HepG2 (cell line): Measurements from ENCODE around the gene NUDT13. TPM values are rescaled to one million over a fixed set of nuclear protein-coding genes. Genes with fewer than 3 reads are reported as not detected.

Experiments used
- CC2D1A ChIP-seq: sonication (generic); formaldehyde crosslinking; IDR thresholded peaks from 2 replicates; pipeline ENCODE4 v1.8.1; 2023; ENCODE audit warnings: mild to moderate bottlenecking, missing genetic modification reagents
- DMAP1 ChIP-seq: IDR thresholded peaks from 2 replicates; pipeline ENCODE4 v1.6.1; 2016
- FOSL2 ChIP-seq: sonication (generic); formaldehyde crosslinking; IDR thresholded peaks from 2 replicates; pipeline ENCODE4 v1.4.0; 2020; ENCODE audit warnings: missing genetic modification reagents
- FOXA1 ChIP-seq, 2 experiments: fragments of 450-650 bp in 1 of 2; sonication (generic) in 1 of 2; formaldehyde crosslinking in 1 of 2; IDR thresholded peaks; 2 replicates each; pipeline versions ENCODE4 v1.4.0 to v1.6.1; 2016 to 2020; ENCODE audit warnings: missing genetic modification reagents in 1 of 2
- HMG20A ChIP-seq: IDR thresholded peaks from 2 replicates; pipeline ENCODE4 v1.6.1; 2016; ENCODE audit warnings: borderline replicate concordance
- HMGA1 ChIP-seq: sonication (generic); formaldehyde crosslinking; conservative IDR thresholded peaks from 2 replicates; pipeline ENCODE4 v1.4.0; 2020; ENCODE audit warnings: missing genetic modification reagents
- HNF4A ChIP-seq: sonication (generic); formaldehyde crosslinking; IDR thresholded peaks from 2 replicates; pipeline ENCODE4 v1.4.0; 2020; ENCODE audit warnings: missing genetic modification reagents
- KLF9 ChIP-seq: IDR thresholded peaks from 2 replicates; pipeline ENCODE4 v1.6.1; 2016; ENCODE audit warnings: low read depth
- MTA1 ChIP-seq: sonication (generic); formaldehyde crosslinking; IDR thresholded peaks from 2 replicates; pipeline ENCODE4 v1.4.0; 2020; ENCODE audit warnings: missing genetic modification reagents, mild to moderate bottlenecking, borderline replicate concordance
- MTA3 ChIP-seq: sonication (generic); formaldehyde crosslinking; IDR thresholded peaks from 2 replicates; pipeline ENCODE4 v1.4.0; 2020; ENCODE audit warnings: missing genetic modification reagents
- NKX3-1 ChIP-seq: sonication (generic); formaldehyde crosslinking; IDR thresholded peaks from 2 replicates; pipeline ENCODE4 v1.5.0; 2020; ENCODE audit warnings: missing genetic modification reagents
- NONO ChIP-seq, 2 experiments: fragments of 450-650 bp in 1 of 2; sonication (generic) in 1 of 2; formaldehyde crosslinking in 1 of 2; IDR thresholded peaks in 1 of 2; conservative IDR thresholded peaks in 1 of 2; 2 replicates each; pipeline versions ENCODE4 v1.6.1 to v1.8.0; 2017 to 2022; ENCODE audit warnings: mild to moderate bottlenecking in 1 of 2, missing genetic modification reagents in 1 of 2, moderate library complexity in 1 of 2
- RBM22 ChIP-seq: fragments of 200-400 bp; formaldehyde crosslinking; optimal IDR thresholded peaks from 2 replicates; pipeline ENCODE3; 2017; ENCODE audit warnings: mild to moderate bottlenecking, low read length, moderate library complexity
- SP5 ChIP-seq: IDR thresholded peaks from 2 replicates; pipeline ENCODE4 v1.6.1; 2016; ENCODE audit warnings: low read depth, borderline replicate concordance
- ZBTB21 ChIP-seq: sonication (generic); formaldehyde crosslinking; IDR thresholded peaks from 2 replicates; pipeline ENCODE4 v1.4.0; 2020; ENCODE audit warnings: missing genetic modification reagents
- ZBTB7B ChIP-seq: sonication (generic); formaldehyde crosslinking; IDR thresholded peaks from 2 replicates; pipeline ENCODE4 v1.4.0; 2020; ENCODE audit warnings: missing genetic modification reagents
- ZNF20 ChIP-seq: sonication (generic); formaldehyde crosslinking; IDR thresholded peaks from 2 replicates; pipeline ENCODE4 v1.4.0; 2020; ENCODE audit warnings: mild to moderate bottlenecking, moderate library complexity, missing genetic modification reagents
- ZNF280B ChIP-seq: sonication (generic); formaldehyde crosslinking; IDR thresholded peaks from 2 replicates; pipeline ENCODE4 v1.5.0; 2020; ENCODE audit warnings: missing genetic modification reagents, mild to moderate bottlenecking, borderline replicate concordance
- ZNF710 ChIP-seq: sonication (generic); formaldehyde crosslinking; IDR thresholded peaks from 2 replicates; pipeline ENCODE4 v1.5.0; 2020; ENCODE audit warnings: mild to moderate bottlenecking, missing genetic modification reagents, borderline replicate concordance
- ZNF724P ChIP-seq: sonication (generic); formaldehyde crosslinking; IDR thresholded peaks from 2 replicates; pipeline ENCODE4 v1.8.0; 2022; ENCODE audit warnings: missing genetic modification reagents, borderline replicate concordance
- ZNF790 ChIP-seq: sonication (generic); formaldehyde crosslinking; IDR thresholded peaks from 2 replicates; pipeline ENCODE4 v1.8.0; 2022; ENCODE audit warnings: missing genetic modification reagents, mild to moderate bottlenecking, borderline replicate concordance
- ZNF83 ChIP-seq: sonication (generic); formaldehyde crosslinking; IDR thresholded peaks from 2 replicates; pipeline ENCODE4 v1.4.0; 2020; ENCODE audit warnings: missing genetic modification reagents, mild to moderate bottlenecking, borderline replicate concordance
- polyA plus RNA-seq, 8 experiments: library from polyadenylated mRNA; depleted of rRNA in 3 of 8; stranded (reverse) in 7 of 8; unstranded in 1 of 8; fragments of >200 nt; fragmentation: Illumina TruSeq in 4 of 8; extraction: Trizol in 4 of 8; gene quantifications; 2 replicates each; pipeline versions ENCODE4 v1.2.1 to v1.2.3, GENCODE V29; 2011 to 2016; ENCODE audit warnings: low read depth in 4 of 8, missing spikeins in 1 of 8, mixed read lengths in 1 of 8; ENCODE audit not compliant: insufficient read depth in 1 of 8
- total RNA-seq, 5 experiments: library from RNA; depleted of rRNA; stranded (reverse); fragments of >200 nt; fragmentation: Illumina TruSeq; extraction: Trizol; gene quantifications; 2 replicates each; pipeline ENCODE4 v1.2.3, GENCODE V29; 2016; ENCODE audit warnings: low read depth in 1 of 5
- TF ChIP-seq, protein P1 (sequence below): sonication (generic); formaldehyde crosslinking; IDR thresholded peaks from 2 replicates; pipeline ENCODE4 v1.4.0; 2020; ENCODE audit warnings: low read depth, mild to moderate bottlenecking, missing genetic modification reagents
- TF ChIP-seq, protein P2 (sequence below): IDR thresholded peaks from 2 replicates; pipeline ENCODE4 v1.6.1; 2016; ENCODE audit warnings: low read depth

The NUDT13 gene
- total and polyA plus RNA-seq, 2 of the 13 experiments (the other 11 are each of a cell fraction or from before 2014, with no cell fraction given), result 4.2 to 6.5 TPM

DNA sequence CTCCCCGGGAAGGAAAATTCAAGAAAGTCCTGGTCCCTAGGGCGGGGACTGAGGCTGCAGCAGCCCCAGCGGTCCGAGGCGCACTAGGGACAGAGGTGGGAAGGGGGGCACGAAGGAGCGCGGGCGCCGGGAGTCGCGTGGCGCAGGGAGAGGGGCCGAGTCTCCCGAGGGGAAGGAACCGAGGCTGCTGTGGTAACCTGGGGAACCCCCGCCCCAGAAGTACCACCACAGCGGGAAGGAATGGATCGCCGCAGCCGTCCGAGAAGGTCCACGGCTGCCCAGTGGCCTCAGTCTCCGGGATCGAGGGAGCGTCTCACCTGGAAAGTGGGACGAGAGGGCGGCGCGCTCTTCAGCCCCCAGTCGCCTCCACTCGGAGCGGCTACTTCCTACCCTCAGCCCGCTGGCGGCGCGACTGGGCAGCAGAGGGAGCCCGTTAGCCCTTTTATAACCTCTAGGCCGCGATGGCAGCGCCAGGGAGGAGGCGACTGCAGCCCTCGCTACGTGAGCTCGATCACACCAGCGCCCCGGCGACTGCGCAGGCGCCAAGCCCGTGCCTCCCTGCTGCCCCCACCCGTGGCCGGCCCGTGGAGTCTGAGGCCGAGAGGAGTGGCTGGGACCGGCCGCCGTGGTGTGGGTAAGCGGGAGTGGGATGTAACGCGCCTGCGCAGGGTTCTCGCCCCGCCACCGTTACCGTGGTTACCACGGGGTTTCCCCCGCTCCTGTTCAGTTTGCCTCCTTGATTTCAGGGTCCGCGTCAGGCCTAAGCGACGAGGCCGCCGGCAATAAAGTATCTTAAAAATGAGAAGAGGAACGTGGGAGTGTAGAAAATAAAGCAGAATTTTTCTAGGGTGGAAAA is 13.6 kb upstream of the NUDT13 start, which contains the start of gene P4HA1 (continued):
- TF ChIP-seq NONO (IDR thresholded peaks at IDR 0.05) (no peak), NONO (CRISPR knock-in tag; conservative IDR thresholded peaks at IDR 0.05) (peak; percentile 94), RBM22 (peak; percentile 79), MTA3 (CRISPR knock-in tag) (no peak), HMG20A (CRISPR knock-in tag) (no peak), ZNF83 (CRISPR knock-in tag) (no peak), ZNF20 (0 out of 2 replicates have a peak, but pooled peaks have one; percentile 52), SP5 (CRISPR knock-in tag) (peak; percentile 52; the same call in 1 of the 2 replicates), ZNF710 (CRISPR knock-in tag) (peak; percentile 74), ZNF790 (0 out of 2 replicates have a peak, but pooled peaks have one; percentile 81), FOXA1 (IDR thresholded peaks at IDR 0.05) (no peak), FOXA1 (CRISPR knock-in tag; IDR thresholded peaks at IDR 0.05) (no peak), NKX3-1 (CRISPR knock-in tag) (peak; percentile 89), ZNF280B (peak; percentile 81; the same call in 1 of the 2 replicates), MTA1 (peak; percentile 98), ZBTB7B (CRISPR knock-in tag) (peak; percentile 78), ZNF724P (CRISPR knock-in tag) (no peak), HNF4A (CRISPR knock-in tag) (peak; percentile 39; the same call in 1 of the 2 replicates), HMGA1 (no peak), DMAP1 (CRISPR knock-in tag) (peak; percentile 76), CC2D1A (CRISPR knock-in tag) (no peak), KLF9 (CRISPR knock-in tag) (no peak), FOSL2 (CRISPR knock-in tag) (peak; percentile 52; the same call in 1 of the 2 replicates), ZBTB21 (CRISPR knock-in tag) (no peak)
- TF ChIP-seq, protein P1, sequence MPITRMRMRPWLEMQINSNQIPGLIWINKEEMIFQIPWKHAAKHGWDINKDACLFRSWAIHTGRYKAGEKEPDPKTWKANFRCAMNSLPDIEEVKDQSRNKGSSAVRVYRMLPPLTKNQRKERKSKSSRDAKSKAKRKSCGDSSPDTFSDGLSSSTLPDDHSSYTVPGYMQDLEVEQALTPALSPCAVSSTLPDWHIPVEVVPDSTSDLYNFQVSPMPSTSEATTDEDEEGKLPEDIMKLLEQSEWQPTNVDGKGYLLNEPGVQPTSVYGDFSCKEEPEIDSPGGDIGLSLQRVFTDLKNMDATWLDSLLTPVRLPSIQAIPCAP (CRISPR knock-in tag), result no peak
- TF ChIP-seq, protein P2, sequence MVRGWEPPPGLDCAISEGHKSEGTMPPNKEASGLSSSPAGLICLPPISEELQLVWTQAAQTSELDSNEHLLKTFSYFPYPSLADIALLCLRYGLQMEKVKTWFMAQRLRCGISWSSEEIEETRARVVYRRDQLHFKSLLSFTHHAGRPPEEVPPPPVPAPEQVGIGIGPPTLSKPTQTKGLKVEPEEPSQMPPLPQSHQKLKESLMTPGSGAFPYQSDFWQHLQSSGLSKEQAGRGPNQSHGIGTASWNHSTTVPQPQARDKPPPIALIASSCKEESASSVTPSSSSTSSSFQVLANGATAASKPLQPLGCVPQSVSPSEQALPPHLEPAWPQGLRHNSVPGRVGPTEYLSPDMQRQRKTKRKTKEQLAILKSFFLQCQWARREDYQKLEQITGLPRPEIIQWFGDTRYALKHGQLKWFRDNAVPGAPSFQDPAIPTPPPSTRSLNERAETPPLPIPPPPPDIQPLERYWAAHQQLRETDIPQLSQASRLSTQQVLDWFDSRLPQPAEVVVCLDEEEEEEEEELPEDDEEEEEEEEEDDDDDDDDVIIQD, result no peak
